ENCODE measurements around the gene PRKAR1B. TPM values are rescaled to one million over a fixed set of nuclear protein-coding genes. Genes with fewer than 3 reads are reported as not detected.

The PRKAR1B gene
- total RNA-seq, 1 experiment from 2014 or later = 14.1 TPM

DNA sequence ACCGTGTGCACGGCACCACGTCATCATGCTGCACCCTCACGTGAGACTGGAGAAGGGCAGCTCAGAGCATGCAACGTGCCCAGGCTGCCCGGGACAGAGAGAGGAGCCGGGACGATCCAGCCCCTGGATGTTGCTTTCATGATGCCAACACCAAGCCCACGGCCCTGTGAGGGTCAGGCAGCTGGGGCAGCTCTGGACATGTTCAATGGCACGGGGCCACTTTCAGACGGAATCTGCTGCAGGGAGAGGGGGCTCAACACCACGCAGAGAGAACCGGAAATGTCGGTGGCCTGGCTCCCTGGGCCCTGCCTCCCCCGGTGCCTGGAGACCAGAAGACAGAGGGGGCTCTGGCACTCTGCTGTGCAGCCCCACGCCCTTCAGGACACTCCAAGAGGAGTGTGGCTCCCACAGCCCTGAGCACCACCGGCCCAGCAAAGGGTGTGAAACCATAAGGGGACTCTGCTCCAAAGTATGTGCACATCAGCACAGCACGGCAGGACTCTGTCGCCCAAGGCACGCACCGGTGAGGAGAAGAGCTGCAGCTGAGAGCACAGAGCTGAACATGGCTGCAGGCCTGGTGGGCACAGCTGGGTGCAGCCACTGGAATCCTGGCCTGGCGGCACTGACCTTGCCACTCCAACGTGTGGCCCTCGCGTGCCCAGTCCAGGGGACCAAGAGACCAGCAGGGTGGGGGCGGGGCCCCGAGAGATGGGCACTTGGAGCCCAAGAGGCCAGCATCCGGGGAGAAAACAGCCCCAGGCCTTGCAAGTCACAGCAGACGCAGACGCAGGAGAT, 137.1 kb downstream of the PRKAR1B start:
- BruUV-seq (replicated peaks) = no TSS peak
- ChIA-PET CTCF (no interaction called here), POLR2A (no interaction called here), RAD21 (ENCODE audit: low non-redundant PET in 1 of 2, low total read pairs in 2 of 2, uncharacterized antibody in 2 of 2, unreplicated experiment in 2 of 2) (no interaction called here)
- no peaks in the 10 kb centered on the region for H3K9me3 ChIP-seq (ENCODE audit: control insufficient read depth in 1 of 2, insufficient read depth in 1 of 2, low read depth in 1 of 2, low read length in 2 of 2)
- no peak overlapping the region for H3K4me2 ChIP-seq (ENCODE audit: low read length)
- no peak overlapping the region for H2AFZ ChIP-seq (ENCODE audit: low read depth, low read length, poor library complexity, severe bottlenecking)
- H3K9ac ChIP-seq (ENCODE audit: low read length) = no peak overlapping the region
- no peak overlapping the region for H3K4me3 ChIP-seq (replicated peaks in 1 of 2; ENCODE audit: low read depth in 1 of 2, low read length in 2 of 2)
- H3K79me2 ChIP-seq (ENCODE audit: insufficient read depth, low read length) = no peaks in the 10 kb centered on the region
- no peaks in the 10 kb centered on the region for H3K27me3 ChIP-seq (ENCODE audit: insufficient read depth, low read length)
- no peaks in the 10 kb centered on the region for H3K9me2 ChIP-seq (ENCODE audit: insufficient read depth)
- H4K20me1 ChIP-seq (ENCODE audit: insufficient read depth) = no peaks in the 10 kb centered on the region
- H3K27ac ChIP-seq (ENCODE audit: low read depth, low read length) = no peak overlapping the region
- intact Hi-C loops (cut with micrococcal nuclease) = no loop called here
- no peak for TF ChIP-seq ATF3 (IDR thresholded peaks at IDR 0.05)
- TF ChIP-seq POLR2AphosphoS5 (IDR thresholded peaks at IDR 0.05; ENCODE audit: low read depth, low read length) = no peak
- TF ChIP-seq SRF (IDR thresholded peaks at IDR 0.05; ENCODE audit: low read depth) = no peak
- TF ChIP-seq CTCF (IDR thresholded peaks at IDR 0.05 in 2 of 3, conservative IDR thresholded peaks at IDR 0.05 in 1 of 3; ENCODE audit: borderline replicate concordance in 1 of 3, insufficient read depth in 1 of 3, low read depth in 2 of 3, low read length in 2 of 3) = no peak
- no peak for TF ChIP-seq ZFX (IDR thresholded peaks at IDR 0.05)
- no peak for TF ChIP-seq EZH2 (IDR thresholded peaks at IDR 0.05)
- no peak for TF ChIP-seq SP1 (IDR thresholded peaks at IDR 0.05; ENCODE audit: low read depth)
- no peak for TF ChIP-seq POLR2A (IDR thresholded peaks at IDR 0.05; ENCODE audit: borderline replicate concordance, extremely low read depth, insufficient read depth, insufficient read length)
- TF ChIP-seq, protein P1, sequence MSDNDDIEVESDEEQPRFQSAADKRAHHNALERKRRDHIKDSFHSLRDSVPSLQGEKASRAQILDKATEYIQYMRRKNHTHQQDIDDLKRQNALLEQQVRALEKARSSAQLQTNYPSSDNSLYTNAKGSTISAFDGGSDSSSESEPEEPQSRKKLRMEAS (IDR thresholded peaks at IDR 0.05) = no peak
- no peak for TF ChIP-seq FOSL1 (IDR thresholded peaks at IDR 0.05; ENCODE audit: low read depth)
- TF ChIP-seq ELF1 (IDR thresholded peaks at IDR 0.05; ENCODE audit: borderline replicate concordance, low read depth) = no peak
- TF ChIP-seq JUND (IDR thresholded peaks at IDR 0.05) = no peak
- TF ChIP-seq CBX3 (IDR thresholded peaks at IDR 0.05; ENCODE audit: low read depth) = no peak
- TF ChIP-seq, protein P2, sequence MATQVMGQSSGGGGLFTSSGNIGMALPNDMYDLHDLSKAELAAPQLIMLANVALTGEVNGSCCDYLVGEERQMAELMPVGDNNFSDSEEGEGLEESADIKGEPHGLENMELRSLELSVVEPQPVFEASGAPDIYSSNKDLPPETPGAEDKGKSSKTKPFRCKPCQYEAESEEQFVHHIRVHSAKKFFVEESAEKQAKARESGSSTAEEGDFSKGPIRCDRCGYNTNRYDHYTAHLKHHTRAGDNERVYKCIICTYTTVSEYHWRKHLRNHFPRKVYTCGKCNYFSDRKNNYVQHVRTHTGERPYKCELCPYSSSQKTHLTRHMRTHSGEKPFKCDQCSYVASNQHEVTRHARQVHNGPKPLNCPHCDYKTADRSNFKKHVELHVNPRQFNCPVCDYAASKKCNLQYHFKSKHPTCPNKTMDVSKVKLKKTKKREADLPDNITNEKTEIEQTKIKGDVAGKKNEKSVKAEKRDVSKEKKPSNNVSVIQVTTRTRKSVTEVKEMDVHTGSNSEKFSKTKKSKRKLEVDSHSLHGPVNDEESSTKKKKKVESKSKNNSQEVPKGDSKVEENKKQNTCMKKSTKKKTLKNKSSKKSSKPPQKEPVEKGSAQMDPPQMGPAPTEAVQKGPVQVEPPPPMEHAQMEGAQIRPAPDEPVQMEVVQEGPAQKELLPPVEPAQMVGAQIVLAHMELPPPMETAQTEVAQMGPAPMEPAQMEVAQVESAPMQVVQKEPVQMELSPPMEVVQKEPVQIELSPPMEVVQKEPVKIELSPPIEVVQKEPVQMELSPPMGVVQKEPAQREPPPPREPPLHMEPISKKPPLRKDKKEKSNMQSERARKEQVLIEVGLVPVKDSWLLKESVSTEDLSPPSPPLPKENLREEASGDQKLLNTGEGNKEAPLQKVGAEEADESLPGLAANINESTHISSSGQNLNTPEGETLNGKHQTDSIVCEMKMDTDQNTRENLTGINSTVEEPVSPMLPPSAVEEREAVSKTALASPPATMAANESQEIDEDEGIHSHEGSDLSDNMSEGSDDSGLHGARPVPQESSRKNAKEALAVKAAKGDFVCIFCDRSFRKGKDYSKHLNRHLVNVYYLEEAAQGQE (IDR thresholded peaks at IDR 0.05; ENCODE audit: low read depth) = no peak
- DNase-seq (ENCODE audit: low read depth, low spot score) (no peak), ATAC-seq (no peak)
- no peaks in the 10 kb centered on the region for H3K4me1 ChIP-seq (ENCODE audit: control insufficient read depth in 1 of 2, insufficient read depth in 2 of 2, low read length in 2 of 2)
- no peaks in the 10 kb centered on the region for H3K36me3 ChIP-seq (ENCODE audit: control insufficient read depth in 1 of 2, insufficient read depth in 2 of 2, low read length in 2 of 2)

Measured in HCT116 (cell line).